ENCODE data around the gene TMPRSS13.

GRCh38 chr11:117877120-117877784 lies 52.0 kb downstream of the TMPRSS13 start:
- TF ChIP-seq POLR2A (IDR thresholded peaks at IDR 0.05) (no peak), CTCF (IDR thresholded peaks at IDR 0.05 in 8 of 11, conservative IDR thresholded peaks at IDR 0.05 in 3 of 11) (no peak), POLR2AphosphoS5 (IDR thresholded peaks at IDR 0.05) (no peak)

Measured in spleen (tissue), 7 donors.